RCC 7860 (cell line): Measurements from ENCODE around the gene PKP3.
"Not testable (repeated sequence)": the region's sequence is repeated elsewhere in the genome, so short reads cannot be mapped to it uniquely, and the experiment has no call there.

Source experiments
- DNase-seq: peaks from one replicate; pipeline ENCODE4 v3.0.0-alpha.2; 2015; ENCODE audit warnings: low spot score
- FAIRE-seq: peaks from 2 replicates; lab custom pipeline; 2012; peaks lifted over from hg19 to GRCh38; lab: Jason Lieb, UNC

The PKP3 gene, protein sequence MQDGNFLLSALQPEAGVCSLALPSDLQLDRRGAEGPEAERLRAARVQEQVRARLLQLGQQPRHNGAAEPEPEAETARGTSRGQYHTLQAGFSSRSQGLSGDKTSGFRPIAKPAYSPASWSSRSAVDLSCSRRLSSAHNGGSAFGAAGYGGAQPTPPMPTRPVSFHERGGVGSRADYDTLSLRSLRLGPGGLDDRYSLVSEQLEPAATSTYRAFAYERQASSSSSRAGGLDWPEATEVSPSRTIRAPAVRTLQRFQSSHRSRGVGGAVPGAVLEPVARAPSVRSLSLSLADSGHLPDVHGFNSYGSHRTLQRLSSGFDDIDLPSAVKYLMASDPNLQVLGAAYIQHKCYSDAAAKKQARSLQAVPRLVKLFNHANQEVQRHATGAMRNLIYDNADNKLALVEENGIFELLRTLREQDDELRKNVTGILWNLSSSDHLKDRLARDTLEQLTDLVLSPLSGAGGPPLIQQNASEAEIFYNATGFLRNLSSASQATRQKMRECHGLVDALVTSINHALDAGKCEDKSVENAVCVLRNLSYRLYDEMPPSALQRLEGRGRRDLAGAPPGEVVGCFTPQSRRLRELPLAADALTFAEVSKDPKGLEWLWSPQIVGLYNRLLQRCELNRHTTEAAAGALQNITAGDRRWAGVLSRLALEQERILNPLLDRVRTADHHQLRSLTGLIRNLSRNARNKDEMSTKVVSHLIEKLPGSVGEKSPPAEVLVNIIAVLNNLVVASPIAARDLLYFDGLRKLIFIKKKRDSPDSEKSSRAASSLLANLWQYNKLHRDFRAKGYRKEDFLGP

DNA sequence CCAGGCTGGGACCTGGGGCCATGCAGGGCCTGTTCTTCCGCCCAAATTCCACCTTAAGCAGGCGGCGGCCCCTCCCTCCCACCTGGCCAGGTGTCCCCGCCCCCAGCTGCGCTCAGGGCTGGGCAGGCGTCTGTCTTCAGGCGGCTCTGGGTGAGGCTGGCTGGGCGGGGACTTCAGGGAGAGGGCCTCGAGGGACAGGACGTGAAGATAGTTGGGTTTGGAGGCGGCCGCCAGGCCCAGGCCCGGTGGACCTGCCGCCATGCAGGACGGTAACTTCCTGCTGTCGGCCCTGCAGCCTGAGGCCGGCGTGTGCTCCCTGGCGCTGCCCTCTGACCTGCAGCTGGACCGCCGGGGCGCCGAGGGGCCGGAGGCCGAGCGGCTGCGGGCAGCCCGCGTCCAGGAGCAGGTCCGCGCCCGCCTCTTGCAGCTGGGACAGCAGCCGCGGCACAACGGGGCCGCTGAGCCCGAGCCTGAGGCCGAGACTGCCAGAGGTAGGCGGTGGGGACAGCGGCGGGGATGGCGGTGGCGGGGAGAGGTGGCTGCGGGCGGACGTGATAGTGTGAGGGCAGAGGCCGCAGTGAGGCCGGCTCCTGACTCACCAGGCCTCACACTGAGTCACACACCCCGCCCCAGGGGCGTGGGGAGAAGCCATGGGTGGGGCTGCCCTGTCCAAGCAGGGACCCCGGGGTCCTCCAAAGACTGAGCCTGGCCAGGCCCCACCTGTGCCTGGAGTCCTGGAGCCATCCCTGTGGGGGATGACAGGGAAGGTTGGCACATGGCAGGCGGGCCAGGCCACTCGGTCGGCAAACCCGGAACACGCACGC is at the start of gene PKP3:
PKP3 (plus strand) TSS at position 176 of the 824 bp plus-strand sequence; CDS start at position 260, 84 bp downstream.
- DNase-seq = peak; percentile 61
- no peak for FAIRE-seq

DNA sequence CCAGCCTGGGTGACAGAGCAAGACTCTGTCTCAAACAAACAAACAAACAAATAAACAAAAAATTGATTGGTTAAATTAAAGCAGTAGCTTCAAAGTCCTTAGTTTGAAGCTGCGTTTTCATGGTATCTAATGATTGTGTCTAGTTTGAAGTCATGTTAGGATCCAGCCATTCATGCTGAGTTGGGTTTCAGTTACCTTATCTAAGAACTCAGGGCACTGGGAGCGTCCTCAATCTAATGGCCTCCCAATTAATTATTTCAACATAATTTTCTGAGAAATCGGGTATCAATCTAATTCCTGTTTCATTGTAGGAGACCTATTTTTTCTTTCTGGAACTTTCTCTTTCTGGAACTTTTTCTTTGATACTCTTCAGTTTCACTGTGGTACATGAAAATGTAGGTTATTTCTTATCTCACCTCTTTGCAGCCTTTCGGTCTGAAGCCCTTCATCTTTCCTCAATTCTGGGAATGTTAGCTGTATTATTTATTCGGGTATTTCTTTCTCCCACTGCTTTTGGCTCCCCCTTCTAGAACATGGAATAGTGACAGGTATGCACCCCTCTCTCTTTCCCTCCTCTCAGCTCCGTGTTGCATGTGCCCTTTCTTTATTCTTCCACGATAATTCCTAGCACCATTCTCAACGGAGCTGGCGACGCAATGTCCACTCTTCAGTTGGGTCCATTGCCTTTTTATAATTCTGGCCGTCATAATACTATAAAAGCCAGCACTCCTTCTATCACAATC is 49.0 kb upstream of the PKP3 start:
- FAIRE-seq = no peak
- no peak for DNase-seq

DNA sequence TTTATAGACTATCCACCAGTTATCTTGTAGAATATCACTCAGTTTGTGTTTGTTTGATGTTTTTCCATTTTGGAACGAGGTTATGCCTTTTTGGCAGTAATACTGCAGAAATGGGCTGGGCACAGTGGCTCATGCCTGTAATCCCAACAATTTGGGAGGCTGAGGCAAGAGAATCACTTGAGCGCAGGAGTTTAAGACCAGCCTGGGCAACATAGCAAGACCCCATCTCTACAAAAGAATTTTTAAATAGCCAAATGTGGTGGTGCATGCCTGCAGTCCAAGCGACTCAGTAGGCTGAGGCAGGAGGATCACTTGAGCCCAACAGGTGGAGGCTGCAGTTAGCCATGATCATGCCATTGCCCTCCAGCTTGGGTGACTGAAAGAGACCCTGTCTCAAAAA is 47.5 kb upstream of the PKP3 start:
- no peak for DNase-seq
- no peak for FAIRE-seq

DNA sequence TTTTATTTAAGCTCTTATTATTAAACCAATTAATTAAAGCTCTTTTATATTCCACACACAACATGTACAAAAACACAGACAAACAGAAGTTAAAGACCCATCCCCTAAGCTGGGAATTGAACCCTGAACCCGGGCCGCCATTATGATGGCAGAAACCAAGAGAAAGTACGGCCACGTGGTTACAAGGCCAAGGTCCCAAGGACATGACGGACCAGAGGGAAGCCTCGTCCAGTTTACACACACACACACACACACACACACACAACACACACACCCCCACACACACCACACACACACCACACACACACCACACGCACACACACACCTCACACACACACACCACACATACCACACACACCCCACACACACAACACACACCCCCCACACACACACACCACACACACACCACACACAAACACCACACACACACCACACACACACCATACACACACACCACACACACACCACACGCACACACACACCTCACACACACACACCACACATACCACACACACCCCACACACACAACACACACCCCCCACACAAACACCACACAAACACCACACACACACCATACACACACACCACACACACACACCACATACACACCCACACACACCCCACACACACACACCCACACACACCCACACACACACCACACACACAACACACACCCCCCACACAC is 44.6 kb upstream of the PKP3 start:
- DNase-seq, FAIRE-seq: not testable (repeated sequence)

DNA sequence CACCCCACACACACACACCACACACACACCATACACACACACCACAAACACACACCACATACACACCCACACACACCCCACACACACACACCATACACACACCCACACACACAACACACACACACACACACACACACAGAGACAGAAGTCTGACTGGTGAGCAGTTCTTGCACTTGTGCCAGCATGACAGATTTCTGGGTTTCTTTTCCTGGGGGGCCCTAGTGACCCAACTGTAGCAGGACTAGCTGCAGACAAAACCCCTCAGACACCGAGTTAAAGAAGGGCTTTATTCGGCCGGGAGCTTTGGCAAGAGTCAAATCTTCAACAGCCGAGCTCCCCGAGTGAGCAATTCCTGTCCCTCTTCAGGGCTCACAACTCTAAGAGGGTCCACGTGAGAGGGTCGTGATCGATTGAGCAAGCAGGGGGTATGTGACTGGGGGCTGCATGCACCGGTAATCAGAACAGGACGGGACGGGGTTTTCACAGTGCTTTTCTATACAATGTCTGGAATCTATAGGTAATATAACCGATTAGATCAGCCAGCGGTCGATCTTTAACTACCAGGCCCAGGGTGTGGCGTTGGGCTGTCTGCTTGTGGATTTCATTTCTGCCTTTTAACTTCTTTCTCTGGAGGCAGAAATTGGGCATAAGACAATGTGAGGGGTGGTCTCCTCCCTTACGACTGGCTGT is 43.8 kb upstream of the PKP3 start:
- DNase-seq, FAIRE-seq: not testable (repeated sequence)

DNA sequence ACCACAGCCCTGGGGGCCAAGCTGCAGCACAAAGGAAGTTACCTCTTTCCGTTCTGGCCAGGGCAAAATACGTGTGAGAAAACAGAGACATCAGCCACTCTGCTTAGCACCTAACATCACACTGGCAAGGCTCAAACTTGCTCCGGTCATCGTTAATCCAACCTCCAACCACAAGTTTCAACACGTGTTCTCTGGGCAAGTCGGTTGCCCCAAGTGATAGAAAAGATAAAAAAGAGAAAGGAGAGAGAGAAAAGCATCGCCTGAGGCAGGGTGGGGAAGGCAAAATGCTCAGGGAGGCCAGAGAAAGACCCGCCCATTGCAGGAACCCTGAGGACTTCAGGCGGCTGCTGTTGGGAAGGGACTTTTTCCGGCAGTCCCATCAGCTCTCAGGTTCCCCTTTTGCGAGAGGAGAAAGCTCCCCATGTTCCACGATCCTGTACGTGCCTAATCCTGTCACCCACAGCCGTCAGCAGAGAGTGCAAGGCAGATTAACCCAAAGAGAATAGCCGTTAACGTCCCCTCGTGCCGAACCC is 43.2 kb upstream of the PKP3 start:
- no peak for DNase-seq

DNA sequence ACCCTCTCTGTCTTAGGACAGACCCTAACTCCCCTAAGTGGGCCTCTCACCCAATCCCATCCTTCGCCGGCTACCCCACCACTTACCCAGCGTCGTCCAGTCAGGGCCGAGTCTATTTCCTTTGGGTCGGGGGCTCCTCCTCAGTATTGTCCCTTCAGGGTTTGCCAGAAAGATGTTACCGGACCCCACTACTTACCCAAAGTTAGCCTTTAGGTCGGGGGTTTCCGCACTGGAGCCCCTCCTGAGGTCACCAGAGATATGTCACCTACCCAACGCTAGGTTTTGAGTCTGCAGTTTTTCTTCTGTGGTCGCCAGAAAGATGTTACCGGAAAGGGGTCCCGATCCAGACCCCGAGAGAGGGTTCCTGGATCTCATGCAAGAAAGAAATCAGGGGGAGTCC is 42.6 kb upstream of the PKP3 start:
- no peak for FAIRE-seq
- DNase-seq = no peak

More for the DNA sequence above, 43.2 kb upstream of the PKP3 start:
- no peak for FAIRE-seq

DNA sequence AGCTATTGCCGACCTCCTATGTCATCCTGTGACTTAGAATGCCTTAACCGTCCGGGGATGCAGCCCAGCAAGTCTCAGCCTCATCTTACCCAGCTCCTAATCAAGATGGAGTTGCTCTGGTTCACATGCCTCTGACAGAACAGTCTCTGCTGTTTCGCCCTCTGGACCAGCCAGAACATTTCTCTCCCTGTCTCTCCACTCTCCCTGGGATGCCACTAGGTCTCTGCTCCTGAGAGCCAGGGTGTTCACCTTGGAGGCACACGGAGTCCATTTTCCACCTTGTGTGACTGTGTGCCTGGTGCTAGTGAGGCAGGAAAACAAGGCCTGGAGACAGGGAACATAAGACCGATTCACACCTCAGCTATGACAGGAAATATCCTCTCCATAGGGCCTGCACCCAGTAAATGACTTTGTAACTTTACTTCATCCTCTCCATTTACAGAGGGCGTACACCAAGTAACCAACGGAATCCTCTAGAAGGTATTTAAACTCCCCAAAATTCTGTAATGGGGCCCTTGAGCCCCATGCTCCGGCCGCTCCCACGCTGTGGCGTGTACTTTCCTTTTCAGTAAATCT is 41.5 kb upstream of the PKP3 start:
- no peak for FAIRE-seq
- no peak for DNase-seq

DNA sequence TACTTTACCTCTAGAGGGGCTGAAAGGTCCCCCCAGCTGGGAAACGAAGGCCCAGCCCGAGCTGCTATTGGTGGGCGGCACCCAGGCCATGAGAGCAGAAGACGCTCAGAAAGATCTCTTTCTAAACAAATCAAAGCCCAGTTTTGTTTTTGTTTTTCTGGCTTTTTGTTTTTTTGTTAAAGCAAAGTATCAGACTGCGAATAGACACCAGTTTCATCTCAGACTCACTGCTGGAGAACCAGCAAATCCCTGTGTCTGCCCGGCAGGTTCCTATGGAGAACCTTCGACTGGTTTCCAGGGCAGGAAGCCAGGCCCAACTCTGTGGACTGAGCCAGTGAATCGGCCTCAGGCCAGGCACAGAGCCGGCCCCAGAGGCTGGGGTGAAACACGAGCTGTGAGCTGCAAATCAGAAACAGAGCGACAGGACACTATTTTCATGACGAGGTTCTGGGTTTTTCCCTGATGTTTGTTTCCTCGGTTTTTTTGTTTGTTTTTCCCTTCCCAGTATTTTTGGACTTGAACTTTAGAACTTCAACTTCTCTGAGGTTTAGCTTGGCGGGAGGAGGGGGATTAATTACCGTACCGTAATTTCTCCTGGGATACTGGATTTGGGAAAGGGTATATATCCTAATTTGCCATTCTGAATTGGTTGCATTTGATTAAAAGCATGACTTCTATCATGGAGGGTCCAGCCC is 40.7 kb upstream of the PKP3 start:
- no peak for DNase-seq
- FAIRE-seq = no peak

DNA sequence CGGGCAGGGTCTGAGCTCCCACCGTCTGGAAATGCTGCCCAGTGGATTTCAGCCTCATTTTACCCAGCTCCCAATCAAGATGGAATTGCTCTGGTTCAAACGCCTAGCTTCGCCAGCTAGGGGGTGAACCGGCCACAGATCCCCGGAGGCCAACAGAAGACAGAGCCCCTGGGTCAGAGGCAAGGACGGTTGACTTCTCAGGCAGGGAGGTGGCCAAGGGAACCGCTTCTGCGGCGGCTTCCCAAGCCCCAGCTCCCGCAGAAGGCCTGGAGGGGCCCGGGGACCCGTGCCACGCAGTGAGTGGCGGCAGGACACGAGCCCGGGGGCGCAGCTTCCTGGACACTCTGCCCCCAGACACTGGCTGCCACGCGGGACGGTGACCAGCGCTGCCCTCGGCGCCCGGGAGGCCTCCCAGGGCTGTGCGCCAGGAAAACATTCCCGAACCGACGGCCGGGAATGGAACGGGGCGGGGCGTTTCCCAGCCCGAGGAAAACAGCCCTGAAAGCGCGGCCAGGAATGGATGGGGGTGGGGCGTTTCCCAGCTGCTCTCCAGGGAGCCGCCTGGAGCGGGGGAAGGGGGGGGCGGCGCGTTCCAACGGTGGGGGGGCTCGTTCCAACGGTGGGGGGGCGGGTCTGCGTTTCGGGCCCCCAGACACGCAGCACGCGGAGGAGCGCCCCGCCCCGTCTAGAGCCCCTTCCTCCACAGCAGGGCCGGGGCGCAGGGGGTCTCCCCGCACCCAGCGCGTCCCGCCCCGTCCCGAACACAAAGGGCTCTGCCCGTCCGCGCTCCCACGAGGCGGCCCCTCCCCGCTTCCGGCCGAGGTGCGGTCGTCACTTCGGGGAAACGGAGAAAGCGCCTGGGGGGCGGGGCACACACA is 38.2 kb upstream of the PKP3 start:
- DNase-seq = peak; percentile 69
- no peak for FAIRE-seq

DNA sequence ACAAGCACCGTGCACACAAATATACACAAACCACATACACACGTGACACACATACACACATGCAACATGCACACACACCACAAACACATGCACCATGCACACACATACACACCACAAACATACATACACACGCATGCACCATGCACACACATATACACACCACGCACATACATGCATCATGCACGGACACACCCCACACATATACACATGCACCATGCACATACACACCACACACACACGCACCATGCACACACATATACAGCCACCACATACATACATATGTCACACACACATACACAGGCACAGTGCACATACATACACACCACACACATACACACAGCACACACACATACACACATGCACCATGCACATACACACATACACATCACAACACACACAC is 37.4 kb upstream of the PKP3 start:
- DNase-seq (no peak), FAIRE-seq (no peak)

DNA sequence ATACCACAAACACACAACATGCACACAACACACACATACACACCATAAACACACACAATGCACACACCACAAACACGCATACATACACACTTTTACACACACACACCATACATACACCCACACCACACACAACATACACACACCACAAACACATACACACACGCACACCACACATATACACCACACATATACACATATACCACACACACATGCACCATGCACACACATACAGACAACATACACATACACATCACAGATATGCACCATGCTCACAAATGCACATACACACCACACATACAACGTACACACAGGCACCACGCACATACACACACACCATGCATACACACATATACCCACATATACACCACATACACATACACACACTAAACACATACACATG is 36.4 kb upstream of the PKP3 start:
- no peak for DNase-seq
- FAIRE-seq = no peak

DNA sequence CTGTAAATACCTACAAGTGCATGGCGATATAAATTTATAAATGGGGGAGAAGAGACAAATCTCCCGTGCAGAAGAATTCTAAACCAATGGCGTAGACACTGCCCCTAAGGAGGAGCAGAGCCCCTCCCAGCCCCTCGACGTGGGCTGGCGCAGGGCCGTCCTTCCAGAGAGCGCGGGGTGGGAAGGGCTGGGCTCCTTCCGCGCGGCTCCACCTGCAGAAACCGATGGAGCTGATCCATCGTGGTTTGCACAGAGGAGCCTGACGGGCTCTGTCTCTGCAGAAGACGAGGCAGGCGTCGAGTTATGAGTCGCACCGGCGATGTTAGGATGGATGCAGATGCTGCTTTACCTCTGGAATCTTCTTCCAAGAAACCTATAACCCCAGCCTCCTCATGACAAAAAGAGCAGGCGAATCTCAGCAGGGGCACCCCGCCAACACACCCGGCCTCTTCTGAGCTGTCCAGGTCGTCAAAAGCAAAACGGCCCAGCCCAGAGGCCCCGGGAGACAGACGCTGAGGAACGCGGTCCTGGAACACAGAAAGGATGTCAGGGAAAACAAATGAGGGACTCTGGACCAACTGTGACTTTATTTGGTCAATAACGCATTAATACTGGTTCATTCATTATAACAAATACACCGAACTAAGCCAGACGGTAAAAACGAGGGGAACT is 35.7 kb upstream of the PKP3 start:
- FAIRE-seq (no peak), DNase-seq (no peak)

DNA sequence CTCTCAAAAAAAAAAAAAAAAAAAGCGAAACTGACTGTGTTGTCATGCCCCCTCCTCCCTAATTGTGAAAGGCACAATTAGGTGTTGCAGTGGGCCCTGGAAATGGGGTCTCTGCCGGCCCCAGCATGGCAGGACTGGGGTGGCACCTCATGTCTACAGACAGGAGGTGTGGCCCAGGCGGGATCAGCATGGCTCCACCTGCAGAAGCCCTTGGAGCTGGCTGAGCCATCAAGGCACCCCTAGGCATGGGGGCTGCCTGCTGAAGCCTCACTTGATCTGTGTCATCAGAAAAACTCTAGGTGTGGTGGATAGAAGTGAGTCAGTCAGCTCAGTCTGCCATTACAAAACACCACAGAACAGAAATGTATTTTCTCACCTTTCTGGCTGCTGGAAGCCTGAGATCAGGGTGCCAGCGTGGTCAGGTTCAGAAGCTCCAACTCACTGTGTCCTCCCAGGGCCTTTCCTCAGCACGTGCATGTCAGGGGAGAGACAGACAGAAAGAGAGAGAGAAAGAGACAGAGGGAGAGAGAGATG is 34.8 kb upstream of the PKP3 start:
- peak; percentile 8 for DNase-seq
- no peak for FAIRE-seq

DNA sequence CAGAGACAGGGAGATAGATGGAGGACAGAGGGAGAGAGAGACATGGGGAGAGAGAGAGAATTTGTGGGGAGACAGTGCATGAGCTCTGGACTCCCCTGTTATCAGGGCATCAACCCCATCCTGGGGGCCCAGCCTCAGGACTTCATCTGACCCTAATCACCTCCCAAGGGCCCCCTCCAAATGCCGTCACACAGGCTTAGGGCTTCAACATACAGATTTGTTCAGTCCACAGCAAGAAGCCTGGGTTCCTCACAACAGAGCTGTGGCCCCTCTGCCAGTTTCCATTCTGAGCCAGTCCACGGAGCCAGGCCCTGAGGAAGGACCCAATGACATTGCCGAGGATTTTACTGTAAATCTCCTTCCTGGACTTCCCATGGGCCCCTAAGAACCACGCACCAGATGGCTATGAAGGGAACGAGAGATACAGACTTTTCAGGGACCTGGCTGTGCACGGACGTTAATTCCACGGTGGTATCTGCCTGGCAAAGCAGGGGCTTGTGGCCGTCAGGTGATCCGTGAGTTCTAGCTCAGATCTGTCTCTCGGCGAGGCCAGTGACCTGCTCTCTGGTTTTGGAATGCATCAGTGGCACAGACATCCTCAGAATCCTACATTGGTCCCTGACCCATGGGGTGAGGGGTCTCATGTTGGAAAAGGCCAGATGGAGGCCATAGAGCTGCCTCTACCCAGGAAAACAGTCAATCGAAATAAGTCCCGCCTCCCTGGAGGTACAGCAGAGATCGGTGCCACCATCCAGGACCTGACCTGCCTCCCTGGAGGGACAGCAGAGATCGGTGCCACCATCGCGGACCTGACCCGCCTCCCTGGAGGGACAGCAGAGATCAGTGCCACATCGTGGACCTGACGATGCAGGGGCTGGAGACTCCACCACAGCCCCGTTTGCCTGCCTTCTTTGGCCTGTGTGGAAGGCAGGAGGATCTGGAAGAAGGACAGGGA is 33.4 kb upstream of the PKP3 start:
- no peak for FAIRE-seq
- DNase-seq = no peak
